Motor neuron (in vitro differentiated cells): ENCODE data around the gene CDH10. TPM values are rescaled to one million over a fixed set of nuclear protein-coding genes. Genes with fewer than 3 reads are reported as not detected.

Source experiments
- ATAC-seq, 8 experiments: fragments of 200-7000 bp; cut with Tn5 transposase; replicated peaks in 6 of 8; 2 replicates each; pipeline ENCODE4 v1.8.0; 2021; ENCODE audit warnings: mild to moderate bottlenecking in 8 of 8, moderate library complexity in 8 of 8
- H3K27ac ChIP-seq, 2 donors: fragments of 250-450 bp; sonication (Bioruptor Pico); 2 replicates each; pipeline ENCODE4 v1.9.0; 2021; ENCODE audit warnings: antibody characterized with exemption in 2 of 2, mild to moderate bottlenecking in 2 of 2, moderate library complexity in 1 of 2
- H3K4me1 ChIP-seq, 2 donors: fragments of 250-450 bp; sonication (Bioruptor Pico); replicated peaks in 1 of 2; 2 replicates each; pipeline ENCODE4 v1.6.1; 2021; ENCODE audit warnings: antibody characterized with exemption in 2 of 2, mild to moderate bottlenecking in 2 of 2, moderate library complexity in 1 of 2
- H3K4me3 ChIP-seq, 5 donors: fragments of 250-450 bp; sonication (Bioruptor Pico); 2 replicates each; pipeline ENCODE4 v1.9.0; 2021; ENCODE audit warnings: antibody characterized with exemption in 5 of 5, mild to moderate bottlenecking in 5 of 5, moderate library complexity in 4 of 5
- WGBS, 10 experiments: fragments of 450-650 bp; shearing (Covaris generic); methylation state at CpG; one replicate each; pipeline ENCODE4 v1.0.0; 2022; 5-methylcytosine and 5-hydroxymethylcytosine counted together
- in situ Hi-C, 9 experiments: fragments of 400-800 bp; cut with MboI; loops; one replicate each; pipeline ENCODE4 v1.15.0; 2021; ENCODE audit warnings: low sequenced_read_pairs in 9 of 9, low pct_unique_long_range_greater_than_20kb in 2 of 9; ENCODE audit not compliant: unreplicated experiment in 9 of 9
- total RNA-seq, 8 experiments: library from RNA; unstranded; fragments of 300-600 nt; gene quantifications; 2 replicates each; pipeline versions ENCODE4 v1.2.3 to v1.2.4, GENCODE V29; 2022

CDH10 gene
- total RNA-seq, 8 experiments from 2014 or later = 0.45 to 29.1 (median 18.0) TPM

DNA sequence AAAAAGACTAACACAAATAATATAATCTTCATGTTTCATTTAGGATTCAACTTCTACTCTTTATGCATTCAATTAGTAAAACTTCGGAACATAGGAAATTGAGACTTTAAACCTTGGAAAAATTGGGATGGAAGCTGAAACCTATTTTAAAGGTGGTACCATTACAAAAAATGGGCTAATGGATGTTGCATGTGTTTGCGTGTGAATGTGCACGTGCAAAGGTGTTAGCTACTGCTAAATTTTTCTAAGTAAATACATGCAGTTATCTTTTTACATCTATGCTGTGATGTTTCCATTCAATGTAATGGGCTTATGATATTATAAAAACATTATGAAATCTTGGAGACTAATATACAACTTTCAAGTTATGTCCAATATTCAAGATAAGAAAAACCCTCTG lies 134.8 kb downstream of the CDH10 start:
- WGBS, 10 experiments = 19 to 94% (median 77%) methylated on average over 1 to 3 of the region's 3 CpGs; no CpG with 5 or more reads in 1 of the 10 experiments
- in situ Hi-C loops = no loop called here
- Histone ChIP-seq H3K27ac (no peak overlapping the region), H3K4me1 (peaks cover 0 to 8% of the 10 kb centered on the region in 2 donors), H3K4me3 (no peak overlapping the region)
- ATAC-seq = no peak

DNA sequence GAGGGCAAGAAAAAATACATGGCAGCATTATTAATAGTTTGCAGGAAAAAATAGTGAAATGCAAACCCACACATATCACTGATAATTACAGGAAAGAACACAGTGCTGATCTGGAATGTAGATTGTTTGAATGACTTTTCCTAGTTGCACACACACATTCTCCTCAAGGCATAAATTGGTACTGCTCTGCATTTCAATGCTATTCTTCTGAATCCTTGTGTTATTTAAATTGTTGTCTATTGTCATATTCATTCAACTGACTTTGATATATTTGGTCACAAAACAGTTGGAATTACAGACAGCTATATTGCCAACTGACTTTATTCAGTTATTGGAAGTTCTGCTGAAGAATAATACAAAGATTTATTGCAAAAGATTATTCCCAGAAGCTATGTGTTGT lies 139.5 kb downstream of the CDH10 start:
- Histone ChIP-seq H3K27ac (no peak overlapping the region), H3K4me3 (no peak overlapping the region), H3K4me1 (no peaks in the 10 kb centered on the region)
- in situ Hi-C loops = no loop called here
- peak in 2 of 8 experiments; percentile 43 to 54 for ATAC-seq

DNA sequence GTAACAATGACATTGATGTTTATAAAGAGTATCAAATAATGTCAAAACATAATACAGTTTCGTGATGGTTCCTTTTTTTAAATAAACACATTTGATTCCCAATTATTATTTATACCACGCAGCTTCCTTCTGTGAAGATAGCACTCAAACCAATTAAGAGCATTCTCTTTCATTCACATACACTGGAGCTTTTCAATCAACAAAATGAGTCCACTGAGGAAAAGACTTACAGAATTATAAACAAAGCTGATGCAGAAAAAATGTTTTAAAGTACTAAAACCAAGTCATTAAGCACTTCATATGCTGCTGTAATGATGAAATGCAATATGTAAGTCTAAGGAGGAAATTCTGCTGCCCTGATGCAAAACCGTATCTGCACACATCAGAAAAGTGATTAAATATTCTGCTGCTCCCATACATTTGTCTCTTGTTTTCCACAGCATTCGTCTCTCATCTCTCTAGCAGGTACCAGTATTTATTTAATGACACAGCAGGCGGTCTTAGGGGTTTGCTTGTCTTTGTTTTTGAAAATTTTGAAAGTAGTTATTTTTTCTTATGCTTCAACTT lies 147.1 kb downstream of the CDH10 start:
- peaks cover 0 to 19% of the 10 kb centered on the region in 2 donors for H3K4me1 ChIP-seq
- ATAC-seq = peak in 4 of 8 experiments; percentile 28 to 78 (median 44)
- no peak overlapping the region for H3K27ac ChIP-seq
- no peak overlapping the region for H3K4me3 ChIP-seq
- 11 to 81% (median 59%) methylated on average over 3 to 5 of the region's 5 CpGs for WGBS, 10 experiments
- in situ Hi-C loops = no loop called here

DNA sequence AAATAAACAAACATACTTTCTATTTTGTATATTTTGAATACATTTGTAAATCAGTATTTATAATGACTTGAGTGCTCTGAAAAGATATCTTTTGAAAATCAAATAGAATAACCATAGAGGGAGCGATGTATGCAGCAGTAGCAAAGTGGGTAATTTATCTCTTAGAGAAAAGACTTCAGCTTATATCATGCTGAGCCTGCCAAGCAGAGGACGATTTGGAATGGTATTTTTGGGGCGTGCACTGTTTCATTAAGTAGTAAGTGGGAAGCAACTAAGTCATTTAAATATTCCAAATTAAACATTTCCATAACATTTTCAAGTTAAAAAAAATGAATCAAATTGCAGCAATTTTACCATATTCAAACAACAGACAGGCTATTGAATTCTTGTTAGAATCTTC lies 147.6 kb downstream of the CDH10 start:
- Histone ChIP-seq H3K4me3 (no peak overlapping the region), H3K27ac (no peak overlapping the region), H3K4me1 (peaks cover 0 to 19% of the 10 kb centered on the region in 2 donors)
- WGBS, 10 experiments = 0 to 83% (median 46%) methylated on average over 2 to 3 of the region's 3 CpGs
- in situ Hi-C loops = no loop called here
- ATAC-seq = peak in 3 of 8 experiments; percentile 59 to 91 (median 62)

DNA sequence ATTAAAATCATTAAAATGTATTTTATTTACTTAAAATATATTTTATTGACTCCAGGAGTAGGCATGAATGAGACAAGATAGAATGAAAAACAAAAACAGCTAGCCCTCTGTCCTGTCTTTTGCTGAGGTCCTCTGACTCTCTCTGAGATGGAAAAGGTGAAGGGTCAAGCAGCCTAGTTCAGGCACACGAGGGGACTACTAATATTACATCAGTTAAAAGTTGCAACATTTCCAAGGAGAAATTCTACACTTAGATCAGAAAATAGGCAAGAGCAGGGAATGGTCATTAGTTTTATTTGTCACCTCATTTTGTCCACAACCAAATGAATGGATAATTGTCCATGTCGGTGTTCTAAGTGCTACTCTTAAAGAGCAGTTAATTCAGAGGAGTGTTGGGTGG lies 148.5 kb downstream of the CDH10 start:
- in situ Hi-C loops = no loop called here
- Histone ChIP-seq H3K27ac (no peak overlapping the region), H3K4me3 (no peak overlapping the region), H3K4me1 (peaks cover 0 to 21% of the 10 kb centered on the region in 2 donors)
- no peak for ATAC-seq
- 0 to 79% (median 52%) methylated on average over 1 to 2 of the region's 2 CpGs for WGBS, 10 experiments

DNA sequence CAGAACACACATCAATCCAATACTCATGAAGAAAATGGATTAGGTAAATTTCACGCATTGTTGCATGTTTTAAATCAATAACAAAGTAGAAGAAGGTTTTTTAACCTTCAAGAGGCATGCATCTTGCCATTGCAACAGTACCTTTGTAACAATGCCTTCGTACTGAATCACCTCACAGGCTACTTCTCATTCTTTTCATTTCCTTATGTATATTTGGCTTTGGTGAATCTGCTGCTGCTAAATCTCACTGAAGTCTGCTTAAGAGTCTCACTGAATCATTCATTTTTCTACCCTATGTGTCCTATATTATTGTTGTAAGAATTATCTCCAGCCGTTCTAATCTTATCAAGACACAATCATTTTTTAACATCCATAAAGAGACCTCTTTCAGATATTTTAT lies 152.5 kb downstream of the CDH10 start:
- Histone ChIP-seq H3K4me1 (peaks cover 0 to 13% of the 10 kb centered on the region in 2 donors), H3K4me3 (no peak overlapping the region), H3K27ac (no peak overlapping the region)
- 39 to 100% (median 83%) methylated on average over 1 to 3 of the region's 3 CpGs for whole genome bisulfite sequencing, 10 experiments
- no peak for ATAC-seq
- in situ Hi-C loops = no loop called here

DNA sequence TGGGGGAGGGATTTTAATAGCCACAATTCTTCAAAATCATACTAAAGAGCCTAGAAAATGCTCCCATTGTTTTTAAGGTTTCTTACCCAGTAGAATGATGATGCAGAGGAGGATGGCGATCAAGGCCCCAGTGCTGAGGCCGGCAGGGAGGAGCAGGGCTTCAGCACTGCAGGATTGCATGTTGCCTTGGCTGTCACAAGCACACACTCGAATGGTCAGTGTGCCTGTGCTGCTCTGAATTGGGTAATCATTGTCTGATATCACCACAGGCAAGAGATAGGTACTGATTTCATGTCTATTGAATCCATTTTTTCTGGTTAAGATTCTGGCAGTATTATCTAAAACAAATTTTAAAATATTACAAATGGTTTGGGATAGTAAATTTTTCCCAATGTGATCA lies 153.3 kb downstream of the CDH10 start:
- H3K4me3 ChIP-seq = no peak overlapping the region
- peak in 5 of 8 experiments; percentile 60 to 87 (median 82) for ATAC-seq
- in situ Hi-C loops = no loop called here
- WGBS, 10 experiments = 50 to 100% (median 60%) methylated on average over 1 to 3 of the region's 3 CpGs; no CpG with 5 or more reads in 2 of the 10 experiments
- peaks cover 0 to 6% of the 10 kb centered on the region in 2 donors for H3K4me1 ChIP-seq
- H3K27ac ChIP-seq = no peak overlapping the region

DNA sequence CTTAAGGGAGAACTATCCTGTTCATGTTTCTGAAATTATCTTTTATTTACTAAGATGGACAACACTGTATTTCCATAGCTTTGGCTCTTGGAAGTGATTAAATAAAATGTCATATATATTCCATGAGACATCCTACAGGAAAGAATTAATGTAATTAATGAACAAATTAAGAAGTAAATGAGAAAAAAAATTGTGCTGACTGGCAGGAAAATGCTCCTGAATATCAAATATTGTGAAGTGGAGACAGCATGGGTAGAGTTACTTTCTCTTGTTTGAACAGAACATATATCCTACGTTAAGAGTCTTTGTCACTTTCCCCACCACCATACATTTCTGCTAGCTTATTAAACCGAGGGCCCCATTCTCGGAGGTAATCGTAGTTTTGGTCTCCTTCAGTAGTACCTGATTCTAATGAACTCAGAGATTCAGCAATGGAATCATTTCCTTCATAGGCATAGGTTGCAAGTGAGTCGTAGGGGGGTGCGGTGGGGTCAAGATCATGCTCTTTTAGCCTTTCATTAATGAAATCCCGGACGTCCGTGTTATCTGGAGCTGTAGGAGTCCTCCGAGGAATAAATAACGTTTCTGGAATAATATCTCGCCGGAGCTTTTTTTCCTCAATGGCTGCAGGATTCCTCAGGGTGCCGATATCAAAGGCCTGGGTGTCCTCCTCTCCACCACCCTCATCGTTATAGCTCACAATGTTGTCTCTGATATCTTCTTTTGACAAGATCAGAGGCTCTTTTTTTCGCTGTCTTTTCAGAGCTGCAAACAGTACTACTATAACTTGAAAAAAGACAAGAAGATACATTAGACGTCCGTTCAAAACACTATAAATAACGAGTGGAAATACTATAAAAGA lies 157.2 kb downstream of the CDH10 start:
- Histone ChIP-seq H3K4me3 (no peak overlapping the region), H3K27ac (no peak overlapping the region), H3K4me1 (peaks cover 0 to 2% of the 10 kb centered on the region in 2 donors)
- ATAC-seq = no peak
- in situ Hi-C loops = no loop called here
- 55 to 96% (median 86%) methylated on average over 3 to 19 of the region's 19 CpGs for WGBS, 10 experiments

DNA sequence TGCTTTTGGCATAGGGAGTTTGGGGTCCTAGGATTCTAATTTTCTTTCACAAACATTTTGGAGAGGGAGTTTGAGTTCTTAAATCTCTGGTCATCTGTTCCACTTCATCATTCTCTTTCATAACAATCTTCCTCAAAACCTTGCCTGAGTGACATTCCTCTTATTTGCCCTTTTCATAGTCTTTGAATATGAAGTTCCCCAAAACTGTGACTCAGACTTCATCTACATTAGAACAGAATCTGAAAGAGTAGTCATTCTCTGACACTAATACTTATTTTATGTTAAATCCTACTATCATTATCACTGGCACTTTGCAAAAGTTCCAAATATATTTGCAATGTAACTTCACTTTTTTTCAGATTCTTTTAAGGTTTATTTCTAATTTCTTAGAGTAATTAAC lies 163.8 kb downstream of the CDH10 start:
- H3K4me1 ChIP-seq = no peaks in the 10 kb centered on the region
- ATAC-seq = peak in 1 of 8 experiments; percentile 65
- in situ Hi-C loops = no loop called here
- H3K4me3 ChIP-seq = no peak overlapping the region
- no peak overlapping the region for H3K27ac ChIP-seq

DNA sequence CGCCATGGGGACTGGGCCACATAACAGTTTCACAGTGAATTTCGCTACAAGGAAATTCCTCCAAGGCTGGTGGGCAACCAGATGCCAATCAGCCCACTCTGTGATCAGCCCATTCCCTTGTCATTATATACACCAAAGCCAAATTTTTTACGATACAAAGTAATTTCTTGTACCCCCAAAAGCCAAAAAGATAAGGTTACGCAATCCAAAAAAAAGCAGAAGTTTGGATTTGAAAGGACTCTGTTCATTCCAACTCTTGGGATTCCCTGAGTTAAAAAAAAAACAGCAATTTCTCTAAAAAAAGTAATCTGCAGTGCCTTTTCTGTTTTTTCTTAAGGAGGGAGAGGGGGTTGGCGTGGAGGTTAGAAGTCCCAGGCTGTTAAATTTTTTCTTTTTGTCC lies 166.8 kb downstream of the CDH10 start:
- 23 to 100% (median 93%) methylated on average over 1 to 5 of the region's 5 CpGs; no CpG with 5 or more reads in 1 of the 10 experiments for WGBS, 10 experiments
- no peak for ATAC-seq
- Histone ChIP-seq H3K4me3 (no peak overlapping the region), H3K4me1 (no peaks in the 10 kb centered on the region), H3K27ac (no peak overlapping the region)
- in situ Hi-C loops = no loop called here

DNA sequence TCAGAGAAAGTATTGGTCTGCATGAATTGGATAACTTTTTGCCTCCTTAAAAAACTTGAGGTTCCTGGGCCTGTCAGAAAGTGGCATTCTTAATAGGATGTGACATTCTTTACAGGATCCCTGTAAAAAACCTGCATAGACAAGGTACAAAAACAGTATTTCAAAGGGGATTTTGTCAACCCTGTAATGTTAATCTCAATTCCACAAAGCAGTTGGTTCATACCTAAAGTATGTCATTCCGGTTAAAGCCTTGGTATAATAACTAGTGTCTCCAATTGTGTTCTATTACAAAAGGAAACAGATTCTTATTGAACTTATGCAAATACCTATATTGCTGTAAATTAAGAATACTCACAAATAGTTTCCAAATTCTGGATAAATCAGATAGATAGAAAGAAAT lies 169.7 kb downstream of the CDH10 start:
- WGBS, 10 experiments = 63 to 100% (median 100%) methylated on average over 1 of the region's 1 CpG; no CpG with 5 or more reads in 3 of the 10 experiments
- H3K4me1 ChIP-seq = peaks cover 0 to 4% of the 10 kb centered on the region in 2 donors
- H3K4me3 ChIP-seq = no peak overlapping the region
- in situ Hi-C loops = no loop called here
- no peak overlapping the region for H3K27ac ChIP-seq
- ATAC-seq = peak in 1 of 8 experiments; percentile 17

DNA sequence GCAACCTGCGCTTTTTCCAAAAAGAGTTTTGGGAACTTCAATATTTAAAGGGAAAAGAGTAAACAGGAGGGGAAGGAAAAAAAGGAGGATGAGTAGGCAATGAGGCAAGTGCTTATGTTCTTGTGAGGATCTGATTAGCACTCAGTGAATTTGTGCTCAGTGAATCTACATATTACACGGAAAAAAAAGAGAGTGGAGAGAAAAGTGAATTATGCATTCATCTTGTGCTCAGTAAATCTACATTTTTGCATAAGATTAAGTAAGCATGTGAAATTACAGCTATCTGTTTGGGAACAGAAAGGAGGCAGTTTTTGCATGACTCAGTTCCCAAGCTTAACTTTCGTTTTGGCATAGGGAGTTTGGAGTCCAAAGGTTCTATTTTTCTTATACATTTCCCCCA lies 170.1 kb downstream of the CDH10 start:
- H3K27ac ChIP-seq = no peak overlapping the region
- ATAC-seq = peak in 3 of 8 experiments; percentile 93 to 98 (median 95)
- H3K4me1 ChIP-seq = peaks cover 0 to 4% of the 10 kb centered on the region in 2 donors
- in situ Hi-C loops = no loop called here
- WGBS, 10 experiments = 0 to 92% (median 75%) methylated on average over 2 to 3 of the region's 3 CpGs
- no peak overlapping the region for H3K4me3 ChIP-seq

DNA sequence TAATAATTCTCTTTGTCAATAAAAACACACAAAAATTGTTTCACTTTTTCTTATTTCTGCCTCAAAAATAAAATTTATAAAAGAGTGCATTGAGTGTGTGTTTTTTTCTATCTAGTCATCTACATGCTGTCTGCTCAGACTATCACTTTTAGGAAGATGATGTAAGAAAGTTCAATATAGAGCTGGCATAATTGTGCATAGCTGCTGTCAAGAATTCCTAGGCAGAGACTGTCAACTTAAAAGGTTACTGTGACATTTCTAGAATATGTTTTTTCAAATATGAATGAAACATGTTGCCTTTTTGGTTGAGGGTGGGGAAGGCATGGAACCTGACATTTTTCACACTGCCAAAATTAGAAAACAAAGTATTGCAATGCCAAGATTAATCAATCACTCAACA lies 172.3 kb downstream of the CDH10 start:
- H3K4me3 ChIP-seq = no peak overlapping the region
- H3K4me1 ChIP-seq = peaks cover 0 to 4% of the 10 kb centered on the region in 2 donors
- H3K27ac ChIP-seq = no peak overlapping the region
- in situ Hi-C loops = no loop called here
- peak in 3 of 8 experiments; percentile 31 to 55 (median 50) for ATAC-seq

DNA sequence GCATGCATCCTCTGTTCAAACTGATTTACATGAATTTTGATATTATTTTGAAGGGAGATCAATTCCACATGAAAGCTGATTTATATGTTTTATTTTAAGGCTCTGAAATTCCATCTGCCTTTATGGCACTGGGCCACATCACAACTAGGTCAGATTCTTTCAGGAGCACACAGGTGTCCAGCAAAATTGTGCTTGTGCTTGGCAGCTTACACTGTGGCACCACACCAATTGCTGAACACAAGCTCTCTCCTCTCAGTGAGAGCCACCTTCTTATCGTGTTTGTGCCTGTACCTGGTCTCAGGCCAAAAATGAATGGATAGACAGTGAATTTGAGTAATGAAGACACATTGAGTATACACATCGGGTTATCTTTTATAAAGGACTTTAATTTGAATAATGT lies 200.4 kb downstream of the CDH10 start:
- Histone ChIP-seq H3K27ac (no peak overlapping the region), H3K4me1 (no peaks in the 10 kb centered on the region), H3K4me3 (no peak overlapping the region)
- no peak for ATAC-seq
- WGBS, 10 experiments = 7 to 100% (median 72%) methylated on average over 1 to 2 of the region's 2 CpGs; no CpG with 5 or more reads in 2 of the 10 experiments
- in situ Hi-C loops = no loop called here
